Ovary (tissue), 9 donors: Measurements from ENCODE around the gene MIX23. TPM values are rescaled to one million over a fixed set of nuclear protein-coding genes. Genes with fewer than 3 reads are reported as not detected.

Experiments
- DNase-seq, 5 donors: peaks; one replicate each; pipeline ENCODE4 v3.0.0-alpha.2; 2019 to 2020
- H3K27ac ChIP-seq, 2 donors: fragments of 200-600 bp; one replicate each; pipeline versions ENCODE4 v1.5.1 to v1.8.0; 2019 to 2022
- H3K27me3 ChIP-seq: fragments of 200-600 bp; one replicate; pipeline ENCODE4 v1.8.0; 2022
- H3K36me3 ChIP-seq: fragments of 200-600 bp; sonication (generic); one replicate; pipeline ENCODE4 v1.5.1; 2019
- H3K4me1 ChIP-seq: one replicate; pipeline ENCODE4 v1.8.1; 2013; ENCODE audit warnings: mild to moderate bottlenecking, moderate library complexity; ENCODE audit not compliant: insufficient read depth
- H3K4me3 ChIP-seq: fragments of 200-600 bp; sonication (generic); one replicate; pipeline ENCODE4 v1.5.1; 2017
- H3K9me3 ChIP-seq, 2 donors: fragments of 200-600 bp in 1 of 2; sonication (generic) in 1 of 2; one replicate each; pipeline versions ENCODE4 v1.5.1 to v1.8.1; 2013 to 2019; ENCODE audit warnings: mild to moderate bottlenecking in 1 of 2, moderate library complexity in 1 of 2
- CTCF ChIP-seq, 3 donors: fragments of 450-650 bp in 2 of 3; fragments of 200-600 bp in 1 of 3; IDR thresholded peaks; one replicate each; pipeline versions ENCODE4 v1.5.1 to v1.8.0; 2016 to 2022; ENCODE audit warnings: antibody characterized with exemption in 3 of 3, mild to moderate bottlenecking in 1 of 3
- EP300 ChIP-seq: sonication (generic); formaldehyde crosslinking; IDR thresholded peaks from one replicate; pipeline ENCODE4 v1.6.1; 2017; ENCODE audit warnings: antibody characterized with exemption
- POLR2A ChIP-seq: fragments of 450-650 bp; IDR thresholded peaks from one replicate; pipeline ENCODE4 v1.6.1; 2017; ENCODE audit warnings: antibody characterized with exemption, mild to moderate bottlenecking, moderate library complexity
- WGBS, 3 donors: extraction: QIAGEN DNeasy Blood & Tissue Kit in 1 of 3; methylation state at CpG; one replicate each; pipeline versions ENCODE4 v1.1.5 to v1.1.7; 2013 to 2017; 5-methylcytosine and 5-hydroxymethylcytosine counted together
- intact Hi-C, 4 donors: fragments of 100-400 bp; cut with DNase I; formaldehyde crosslinking; loops; one replicate each; pipeline versions ENCODE4 v1.11.0 to v1.15.1; 2022 to 2023
- polyA plus RNA-seq, 2 donors: library from polyadenylated mRNA; stranded (reverse); fragments of 200-250 nt in 1 of 2; fragments of 350-450 nt in 1 of 2; fragmentation: Illumina TruSeq in 1 of 2; extraction: RNeasy Lipid Tissue Mini Kit (QIAGEN cat#74804) in 1 of 2; gene quantifications; one replicate each; pipeline ENCODE4 v1.2.3, GENCODE V29; 2013 to 2014
- total RNA-seq, 7 donors: library from RNA; depleted of rRNA in 2 of 7; stranded (reverse); fragments of >200 nt in 2 of 7; fragmentation: NEBNext Ultra II Directional in 3 of 7; extraction: Animal tissue kit (Norgen Biotek cat#: 25700) in 3 of 7; gene quantifications; one replicate each; pipeline versions ENCODE4 v1.1.0 to v1.2.4, GENCODE V29; 2016 to 2023
- donor health status: DM: no; HTN: no; CAD: no; lungs with moderate emphysema.
- donor health status: DM: no; HTN: no; CAD: no.
- donor health status: Bipolar disorder and iron deficiency.
- donor health status: DM: yes; HTN: yes; CAD: no.
- donor health status: DM: no; HTN: no; CAD: no.
- donor health status: DM: yes; HTN: yes; CAD: no.

MIX23 gene
- total and polyA plus RNA-seq, 9 donors, result 8.0 to 30.7 (median 16.7) TPM

- 74 to 91% (median 82%) methylated on average over 1 of the region's 1 CpG for WGBS, 3 donors
- Histone ChIP-seq H3K9me3 (no peaks in the 10 kb centered on the region), H3K4me3 (no peak overlapping the region), H3K27me3 (no peaks in the 10 kb centered on the region), H3K36me3 (no peaks in the 10 kb centered on the region), H3K27ac (no peak overlapping the region), H3K4me1 (no peaks in the 10 kb centered on the region)
- intact Hi-C loops, result no loop called here
- TF ChIP-seq CTCF (IDR thresholded peaks at IDR 0.05) (no peak), EP300 (no peak), POLR2A (no peak)
- DNase-seq, result no peak
Measured at GRCh38 chr3:122342803-122343202, 40.2 kb downstream of the MIX23 start.

DNA sequence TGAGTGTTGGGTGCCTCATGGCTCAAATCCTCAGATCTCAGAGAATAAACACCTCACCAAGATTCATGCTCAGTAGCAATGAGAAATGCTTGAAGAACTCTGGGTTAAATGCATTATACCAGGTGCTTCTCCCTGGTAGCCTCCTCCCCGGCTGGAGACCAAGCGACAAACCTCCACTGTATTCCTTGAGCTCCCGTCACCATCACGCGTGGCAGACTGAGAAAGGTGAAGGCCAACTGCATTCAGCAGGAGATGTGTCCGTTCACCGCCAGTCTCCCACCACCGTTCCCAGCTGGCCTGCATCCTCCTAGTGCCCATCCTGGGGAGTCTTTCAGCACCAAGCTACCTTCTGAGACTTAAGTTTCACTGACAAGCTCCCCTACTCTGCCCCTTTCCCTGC, 50.5 kb downstream of the MIX23 start:
- Histone ChIP-seq H3K4me3 (no peak overlapping the region), H3K4me1 (no peaks in the 10 kb centered on the region), H3K9me3 (no peaks in the 10 kb centered on the region), H3K27me3 (no peaks in the 10 kb centered on the region), H3K36me3 (no peaks in the 10 kb centered on the region), H3K27ac (no peak overlapping the region)
- no peak for TF ChIP-seq CTCF (IDR thresholded peaks at IDR 0.05)
- DNase-seq, result no peak
- WGBS, 3 donors, result 89 to 93% (median 89%) methylated on average over 8 of the region's 8 CpGs
- intact Hi-C loops, result no loop called here

GRCh38 chr3:122331886-122332285, 51.1 kb downstream of the MIX23 start:
- no peak for DNase-seq
- Histone ChIP-seq H3K27ac (no peak overlapping the region), H3K9me3 (no peaks in the 10 kb centered on the region), H3K36me3 (no peaks in the 10 kb centered on the region), H3K27me3 (no peaks in the 10 kb centered on the region), H3K4me1 (no peaks in the 10 kb centered on the region), H3K4me3 (no peak overlapping the region)
- TF ChIP-seq POLR2A (no peak), CTCF (IDR thresholded peaks at IDR 0.05) (no peak), EP300 (no peak)
- intact Hi-C loops, result no loop called here
- 73 to 78% (median 75%) methylated on average over 4 of the region's 4 CpGs for WGBS, 3 donors

DNA sequence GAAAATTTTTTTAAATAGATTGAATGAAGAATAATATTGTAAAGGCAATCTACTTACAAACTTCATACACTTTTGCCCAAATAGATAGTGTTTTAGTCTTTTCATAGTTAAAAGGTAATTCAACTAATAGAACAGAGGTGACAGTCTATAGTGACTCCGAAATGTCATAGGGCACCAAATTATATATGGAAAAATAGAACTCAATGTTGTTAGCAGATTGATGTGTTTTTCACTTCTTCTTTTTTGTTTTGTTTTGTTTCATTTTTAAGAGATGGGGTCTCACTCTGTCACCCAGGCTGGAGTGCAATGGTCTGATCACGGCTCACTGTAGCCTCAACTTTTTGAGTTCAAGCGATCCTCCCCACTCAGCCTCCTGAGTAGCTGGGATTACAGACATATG, 57.3 kb downstream of the MIX23 start:
- H3K27me3 ChIP-seq, result no peaks in the 10 kb centered on the region
- no peak overlapping the region for H3K27ac ChIP-seq
- intact Hi-C loops, result no loop called here
- no peak for TF ChIP-seq CTCF (IDR thresholded peaks at IDR 0.05)
- TF ChIP-seq EP300, result no peak
- TF ChIP-seq POLR2A, result no peak
- H3K4me1 ChIP-seq, result peaks cover 1% of the 10 kb centered on the region
- H3K9me3 ChIP-seq, result no peaks in the 10 kb centered on the region
- no peak for DNase-seq
- no peak overlapping the region for H3K4me3 ChIP-seq
- H3K36me3 ChIP-seq, result no peaks in the 10 kb centered on the region
- 95 to 97% (median 95%) methylated on average over 3 of the region's 3 CpGs for WGBS, 3 donors

DNA sequence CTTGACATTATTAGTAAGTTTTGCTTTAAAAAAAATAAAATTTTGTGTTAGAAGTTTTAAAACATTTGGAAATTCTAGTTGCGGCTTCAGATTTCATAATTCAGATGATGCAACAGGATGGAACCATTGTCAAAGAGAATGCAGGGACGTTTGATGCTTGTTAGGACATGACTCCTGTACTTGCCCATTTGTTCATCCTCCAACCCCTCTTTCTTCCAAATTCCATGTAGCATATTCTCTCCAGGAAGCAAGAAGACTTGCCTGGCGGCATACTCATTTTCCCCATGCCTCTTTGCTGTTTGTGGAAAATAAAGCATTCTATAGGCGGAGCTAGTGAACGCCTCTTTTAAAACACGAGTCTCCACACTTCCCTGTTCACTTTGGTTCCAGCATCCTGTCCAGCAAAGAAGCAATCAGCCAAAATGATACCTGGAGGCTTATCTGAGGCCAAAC, 58.1 kb downstream of the MIX23 start, which contains the start of gene CSTA:
CSTA (plus strand) TSS at position 378 of the 453 bp plus-strand sequence; CDS start at position 423, 45 bp downstream.
- TF ChIP-seq POLR2A (no peak), EP300 (no peak), CTCF (IDR thresholded peaks at IDR 0.05) (no peak)
- intact Hi-C loops, result no loop called here
- Histone ChIP-seq H3K4me1 (peaks cover 1% of the 10 kb centered on the region), H3K27ac (no peak within 1 kb of the TSS), H3K36me3 (no peaks in the 10 kb centered on the region), H3K9me3 (no peaks in the 10 kb centered on the region), H3K4me3 (no peak within 1 kb of the TSS), H3K27me3 (no peaks in the 10 kb centered on the region)
- DNase-seq, result no peak
- WGBS, 3 donors, result 13 to 36% (median 15%) methylated on average over 6 of the region's 6 CpGs
